ENCODE results near the gene STARD3. TPM values are rescaled to one million over a fixed set of nuclear protein-coding genes. Genes with fewer than 3 reads are reported as not detected.

The STARD3 gene
- total RNA-seq, 1 experiment from 2014 or later: 47.7 TPM

GRCh38 chr17:39677072-39677471 lies 40.1 kb downstream of the STARD3 start:
- no TSS peak for BruUV-seq (replicated peaks)
- no peaks in the 10 kb centered on the region for H3K9me3 ChIP-seq (ENCODE audit: insufficient read depth, low read depth)
- no peak overlapping the region for H3K4me3 ChIP-seq
- POLR2A ChIA-PET (ENCODE audit: unreplicated experiment): no interaction called here
- H3K27me3 ChIP-seq (ENCODE audit: insufficient read depth, low read depth): no peaks in the 10 kb centered on the region
- no peak overlapping the region for H2AFZ ChIP-seq
- no peak overlapping the region for H3K4me2 ChIP-seq
- DNase-seq: no peak
- CTCF ChIA-PET: interaction anchor here (0.6 kb wide), 2 partner anchors 24 to 35 kb away, joined by 3 to 7 read pairs; no protein-coding TSS in a partner anchor
- TF ChIP-seq EZH2 (IDR thresholded peaks at IDR 0.05; ENCODE audit: low read depth) (no peak), CTCF (conservative IDR thresholded peaks at IDR 0.05) (no peak)
- no peaks in the 10 kb centered on the region for H3K79me2 ChIP-seq (ENCODE audit: low read depth)
- H3K9me2 ChIP-seq (ENCODE audit: insufficient read depth): no peaks in the 10 kb centered on the region
- H3K4me1 ChIP-seq (replicated peaks; ENCODE audit: insufficient read depth): peaks cover 34% of the 10 kb centered on the region
- intact Hi-C loops (cut with micrococcal nuclease; ENCODE audit: unreplicated experiment): loop anchor here (5.0 kb wide), 1 partner anchor 60 kb away; the partner anchor contains the start of gene GRB7
- H4K20me1 ChIP-seq (ENCODE audit: insufficient read depth): no peaks in the 10 kb centered on the region
- H3K36me3 ChIP-seq (ENCODE audit: low read depth): no peaks in the 10 kb centered on the region
- no peak overlapping the region for H3K27ac ChIP-seq
- peaks cover 27% of the 10 kb centered on the region for H3F3A ChIP-seq (ENCODE audit: insufficient read depth, low read depth)

- ChIA-PET POLR2A (ENCODE audit: unreplicated experiment) (no interaction called here), CTCF (interaction anchor here (0.6 kb wide), 3 partner anchors 23 to 41 kb away, joined by 3 to 7 read pairs (median 3); no protein-coding TSS in a partner anchor)
- intact Hi-C loops (cut with micrococcal nuclease; ENCODE audit: unreplicated experiment): loop anchor here (5.0 kb wide), 1 partner anchor 60 kb away; the partner anchor contains the start of gene GRB7
Measured at GRCh38 chr17:39677542-39678339, 40.8 kb downstream of the STARD3 start.

More at GRCh38 chr17:39677542-39678339, 40.8 kb downstream of the STARD3 start:
- Histone ChIP-seq H3K36me3 (ENCODE audit: low read depth) (no peaks in the 10 kb centered on the region), H3K4me3 (no peak overlapping the region), H3K4me1 (replicated peaks; ENCODE audit: insufficient read depth) (peaks cover 34% of the 10 kb centered on the region), H3K9me2 (ENCODE audit: insufficient read depth) (no peaks in the 10 kb centered on the region), H3K27ac (no peak overlapping the region), H3F3A (ENCODE audit: insufficient read depth, low read depth) (peaks cover 27% of the 10 kb centered on the region), H3K79me2 (ENCODE audit: low read depth) (no peaks in the 10 kb centered on the region), H4K20me1 (ENCODE audit: insufficient read depth) (no peaks in the 10 kb centered on the region), H3K9me3 (ENCODE audit: insufficient read depth, low read depth) (no peaks in the 10 kb centered on the region), H3K27me3 (ENCODE audit: insufficient read depth, low read depth) (no peaks in the 10 kb centered on the region), H3K4me2 (no peak overlapping the region), H2AFZ (no peak overlapping the region)
- TF ChIP-seq EZH2 (IDR thresholded peaks at IDR 0.05; ENCODE audit: low read depth) (no peak), CTCF (conservative IDR thresholded peaks at IDR 0.05) (no peak)
- no TSS peak for BruUV-seq (replicated peaks)
- peak in 1 of 2 experiments; percentile 14 for DNase-seq

Measured in PC-9 (cell line).